ENCODE measurements around the gene NME8.

- no peak for TF ChIP-seq CTCF (IDR thresholded peaks at IDR 0.05)
- no peak for TF ChIP-seq POLR2A (IDR thresholded peaks at IDR 0.05)
These were observed 51.4 kb downstream of the NME8 start for GRCh38 chr7:37899712-37900247.
